ENCODE measurements around the gene UBE2Q1. TPM values are rescaled to one million over a fixed set of nuclear protein-coding genes. Genes with fewer than 3 reads are reported as not detected.
A peak's percentile ranks its signal among the peaks of the same experiment; 100 is the strongest.
"Not testable (repeated sequence)": the region's sequence is repeated elsewhere in the genome, so short reads cannot be mapped to it uniquely, and the experiment has no call there.

UBE2Q1 gene
- total RNA-seq, 1 donor from 2014 or later, result 25.9 TPM

- DNase-seq (ENCODE audit: low read depth in 2 of 2), result no peak
Measured at GRCh38 chr1:154551474-154551873, 7.0 kb downstream of the UBE2Q1 start.

GRCh38 chr1:154550657-154551056 is 7.8 kb downstream of the UBE2Q1 start:
- no peak for DNase-seq (ENCODE audit: low read depth in 2 of 2)

GRCh38 chr1:154550070-154550469 is 8.4 kb downstream of the UBE2Q1 start:
- DNase-seq (ENCODE audit: low read depth in 2 of 2), result no peak

- DNase-seq (ENCODE audit: low read depth in 2 of 2), result no peak
Measured at GRCh38 chr1:154549202-154549770, 9.2 kb downstream of the UBE2Q1 start.

- no peak for DNase-seq (ENCODE audit: low read depth in 2 of 2)
Measured at GRCh38 chr1:154548028-154548427, 10.4 kb downstream of the UBE2Q1 start.

- DNase-seq (ENCODE audit: low read depth in 2 of 2), result no peak
Measured at GRCh38 chr1:154547105-154547732, 11.2 kb downstream of the UBE2Q1 start.

GRCh38 chr1:154546264-154547063 is 12.0 kb downstream of the UBE2Q1 start:
- peak in 1 of 2 donors; percentile 75 for DNase-seq (ENCODE audit: low read depth in 2 of 2)

GRCh38 chr1:154541231-154541630 is 17.2 kb downstream of the UBE2Q1 start:
- DNase-seq (ENCODE audit: low read depth in 2 of 2), result no peak

GRCh38 chr1:154539486-154540483 is 18.7 kb downstream of the UBE2Q1 start:
- no peak for DNase-seq (ENCODE audit: low read depth in 2 of 2)

GRCh38 chr1:154536570-154536969 is 21.9 kb downstream of the UBE2Q1 start:
- no peak for DNase-seq (ENCODE audit: low read depth in 2 of 2)

GRCh38 chr1:154533952-154534844 is 24.3 kb downstream of the UBE2Q1 start:
- DNase-seq (ENCODE audit: low read depth in 2 of 2), result peak in 1 of 2 donors; percentile 51

- DNase-seq (ENCODE audit: low read depth in 2 of 2), result not testable (repeated sequence)
Measured at GRCh38 chr1:154531950-154532349, 26.5 kb downstream of the UBE2Q1 start.

GRCh38 chr1:154529308-154529707 is 29.2 kb downstream of the UBE2Q1 start:
- no peak for DNase-seq (ENCODE audit: low read depth in 2 of 2)

GRCh38 chr1:154527192-154527591 is 31.3 kb downstream of the UBE2Q1 start:
- DNase-seq (ENCODE audit: low read depth in 2 of 2), result no peak

GRCh38 chr1:154524881-154525280 is 33.6 kb downstream of the UBE2Q1 start:
- DNase-seq (ENCODE audit: low read depth in 2 of 2), result peak; percentile 83 to 90

GRCh38 chr1:154521695-154522094 is 36.8 kb downstream of the UBE2Q1 start:
- peak in 1 of 2 donors; percentile 75 for DNase-seq (ENCODE audit: low read depth in 2 of 2)

- peak; percentile 81 to 86 for DNase-seq (ENCODE audit: low read depth in 2 of 2)
Measured at GRCh38 chr1:154520333-154520732, 38.1 kb downstream of the UBE2Q1 start.

GRCh38 chr1:154519591-154519991 is 38.9 kb downstream of the UBE2Q1 start:
- DNase-seq (ENCODE audit: low read depth in 2 of 2), result no peak

GRCh38 chr1:154517661-154518060 is 40.8 kb downstream of the UBE2Q1 start:
- no peak for DNase-seq (ENCODE audit: low read depth in 2 of 2)

GRCh38 chr1:154514066-154514553 is 44.4 kb downstream of the UBE2Q1 start:
- DNase-seq (ENCODE audit: low read depth in 2 of 2), result no peak

All from dermis microvascular lymphatic vessel endothelial cell (primary cell).